Measurements from ENCODE around the gene ARF1.

Gene ARF1

DNA sequence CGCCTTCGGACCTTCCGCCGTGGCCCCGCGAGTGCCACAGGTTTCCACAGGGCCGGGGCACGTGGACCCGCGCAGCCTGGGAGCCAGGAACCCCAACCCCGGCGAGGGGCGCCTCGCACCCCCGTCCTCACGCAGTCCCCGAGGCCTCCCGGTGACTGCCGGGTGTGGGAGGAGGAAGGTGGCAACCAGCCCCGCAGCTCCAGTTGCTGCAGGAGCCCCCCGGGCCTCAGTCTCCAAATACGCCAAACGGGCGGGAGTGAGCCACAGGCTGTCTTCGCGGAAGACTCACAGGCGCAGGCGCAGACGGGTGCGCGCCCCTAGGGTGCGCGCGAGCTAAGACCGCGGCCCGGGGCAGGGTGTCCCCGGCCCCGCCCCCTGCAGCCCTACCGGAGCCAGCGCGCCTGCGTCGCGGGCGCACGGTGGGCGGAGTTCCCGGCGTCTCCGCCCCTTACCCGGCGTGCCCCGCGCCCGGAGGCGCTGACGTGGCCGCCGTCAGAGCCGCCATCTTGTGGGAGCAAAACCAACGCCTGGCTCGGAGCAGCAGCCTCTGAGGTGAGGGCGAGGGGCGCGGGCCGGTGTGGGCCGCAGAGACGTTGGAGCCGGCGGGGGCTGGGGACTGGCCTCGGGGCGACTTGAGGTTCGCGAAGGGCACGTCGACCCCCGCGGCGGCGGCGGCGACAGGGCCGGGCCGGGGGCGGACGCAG is at the start of gene ARF1:
ARF1 (plus strand) TSS at position 495 of the 704 bp plus-strand sequence. CDS start 14,407 bp downstream, outside the sequence.
- DNase-seq (ENCODE audit: low spot score) = peak; percentile 91

DNA sequence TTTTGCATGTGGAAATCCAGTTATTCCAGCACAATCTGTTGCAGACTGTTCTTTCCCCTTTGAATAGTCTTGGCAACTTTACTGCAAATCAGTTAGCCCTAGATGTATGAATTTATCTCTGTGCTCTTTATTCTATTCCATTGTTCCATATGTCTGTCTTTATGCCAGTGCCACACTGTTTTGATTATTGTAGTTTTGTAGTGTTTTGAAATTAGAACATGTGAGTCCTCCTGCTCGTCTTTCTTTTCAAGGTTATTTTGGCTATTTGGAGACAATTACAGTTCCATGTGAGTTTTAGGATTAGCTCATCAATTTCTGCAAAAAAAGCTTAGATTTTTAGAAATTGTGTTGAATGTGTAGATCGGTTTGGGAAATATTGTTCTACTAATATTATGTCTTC is 49.1 kb upstream of the ARF1 start:
- DNase-seq (ENCODE audit: low spot score) = no peak

DNA sequence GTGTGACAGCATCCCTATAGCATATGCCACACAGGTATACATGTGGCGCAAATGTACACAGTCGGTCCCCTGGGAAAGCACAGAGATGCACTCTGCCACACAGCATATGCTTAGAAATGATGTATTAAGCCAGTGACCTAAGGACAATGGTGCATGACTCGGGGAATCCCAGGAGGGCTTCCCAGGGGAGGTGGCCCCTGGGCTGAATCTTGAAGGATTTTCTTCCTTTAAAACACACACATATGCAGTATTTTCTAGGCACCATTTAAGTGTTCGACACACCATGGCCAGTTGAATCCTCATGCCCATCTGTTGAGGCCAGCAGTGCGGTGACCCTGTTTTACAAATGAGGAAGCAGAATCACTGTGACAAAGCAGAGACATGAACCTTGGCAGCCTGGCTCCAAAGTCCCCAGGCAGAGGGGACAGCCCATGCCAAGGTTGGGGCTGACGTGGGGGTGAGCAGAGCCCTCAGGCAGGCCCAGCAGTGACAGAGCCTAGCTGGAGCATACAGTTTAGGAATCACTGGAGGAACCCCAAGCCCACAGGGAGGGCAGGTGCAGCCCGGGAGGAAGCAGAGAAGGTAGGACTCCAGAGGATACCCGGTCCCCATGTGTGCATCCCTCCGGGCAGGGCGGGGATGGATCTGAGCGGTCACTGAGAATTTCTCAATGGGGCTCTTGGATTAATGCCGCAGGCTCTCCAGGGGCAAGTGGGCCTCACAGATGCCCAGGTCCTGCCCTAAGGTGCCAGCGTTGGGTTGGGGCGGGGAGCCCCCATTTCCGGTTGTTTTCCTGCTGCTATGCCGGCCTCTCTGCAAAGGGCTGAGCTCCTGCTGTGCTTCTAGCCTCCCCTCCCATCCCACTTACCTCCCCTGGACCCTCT is 47.3 kb upstream of the ARF1 start:
- no peak for DNase-seq (ENCODE audit: low spot score)

DNA sequence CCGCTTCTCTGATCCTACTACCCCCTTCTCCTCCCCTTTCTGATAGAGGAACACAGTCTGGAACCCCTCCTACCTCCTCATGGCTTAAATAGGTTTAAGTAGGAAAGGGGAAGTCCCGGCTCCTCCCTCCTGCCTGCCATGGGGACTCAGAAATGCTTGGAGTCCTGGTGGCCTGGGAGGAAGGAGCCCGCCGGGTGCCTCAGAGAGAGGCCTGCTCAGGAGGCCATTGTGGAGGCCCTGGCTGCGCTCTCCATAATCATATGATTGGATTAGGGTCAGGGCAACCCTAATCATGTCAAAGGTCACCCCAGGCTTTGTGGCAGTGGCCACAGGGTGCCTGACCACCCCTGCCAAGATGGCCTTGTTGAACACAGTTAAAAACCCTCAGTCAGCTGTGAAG is 46.7 kb upstream of the ARF1 start:
- DNase-seq (ENCODE audit: low spot score) = no peak

DNA sequence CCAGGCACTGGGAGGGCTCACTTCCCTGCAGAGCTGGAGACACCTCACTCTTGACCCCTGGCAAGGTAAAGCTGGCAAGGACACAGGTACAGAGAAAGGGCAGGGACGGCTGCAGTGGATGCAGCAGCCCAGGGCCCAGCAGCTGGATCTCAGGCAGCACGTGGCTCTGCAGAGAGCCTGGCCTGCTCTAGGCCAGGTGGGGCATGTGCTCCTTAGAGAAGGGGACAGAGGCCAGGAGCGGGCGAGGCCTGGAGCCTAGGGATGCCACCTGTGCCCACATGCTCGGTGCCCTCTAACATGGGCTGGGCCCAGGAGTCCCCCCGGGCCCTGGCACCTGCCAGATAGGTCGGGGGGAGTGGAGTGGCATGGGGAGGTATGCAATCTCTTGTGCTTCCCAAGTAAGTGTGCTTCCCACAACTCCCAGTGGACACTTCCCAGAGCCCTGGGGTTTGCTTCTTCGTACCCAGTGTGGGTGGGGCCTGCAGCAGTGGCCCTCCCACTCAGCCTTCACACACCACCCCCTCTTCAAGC is 45.7 kb upstream of the ARF1 start:
- DNase-seq (ENCODE audit: low spot score) = no peak

DNA sequence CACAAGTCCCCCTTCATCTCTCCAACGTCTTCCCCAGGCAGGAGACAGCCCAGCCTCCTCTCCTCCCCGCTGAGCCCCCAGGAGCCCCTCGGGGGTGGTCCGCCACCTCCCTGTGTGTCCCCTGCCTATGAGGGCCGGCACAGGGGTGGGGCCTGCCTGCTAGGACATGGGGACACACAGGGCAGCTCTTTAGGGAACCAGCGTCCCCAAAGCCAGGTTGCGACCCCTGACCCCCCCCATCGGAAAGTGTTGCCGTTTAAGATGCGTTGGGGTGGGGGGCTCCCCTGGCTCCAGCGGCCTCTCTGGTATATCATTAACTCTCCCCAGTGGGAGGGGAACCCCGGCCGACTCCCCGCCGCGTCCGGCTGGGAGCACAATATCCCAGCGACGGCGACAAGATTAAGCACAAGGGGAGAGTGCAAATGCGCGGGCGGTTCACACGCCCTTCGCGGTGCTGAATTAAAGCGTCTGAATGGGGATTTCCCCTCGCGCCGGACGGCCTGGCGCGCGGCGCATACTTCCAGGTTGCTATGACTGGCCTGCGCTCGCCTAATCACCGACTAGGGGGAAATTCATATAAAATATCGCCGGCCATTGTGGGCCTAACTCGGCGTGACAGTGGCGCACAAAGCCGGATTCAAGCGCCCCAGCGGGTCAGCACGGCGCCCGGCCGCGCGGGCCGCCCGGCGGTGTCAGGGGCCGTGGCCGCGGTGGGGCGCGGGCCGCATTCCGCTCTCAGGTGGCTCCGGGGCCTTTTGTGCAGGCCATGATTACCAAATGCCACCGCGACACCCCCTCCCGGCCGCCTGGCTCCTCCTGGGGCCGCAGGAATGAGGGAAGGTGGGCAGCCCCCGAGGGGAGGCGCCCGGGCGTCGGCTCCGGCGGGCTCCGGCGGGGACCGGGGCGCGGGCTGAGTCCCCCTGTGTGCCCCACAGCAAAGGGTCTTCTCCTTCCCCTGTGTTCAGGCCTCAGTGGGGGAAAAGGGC is 44.8 kb upstream of the ARF1 start:
- DNase-seq (ENCODE audit: low spot score) = peak; percentile 4

DNA sequence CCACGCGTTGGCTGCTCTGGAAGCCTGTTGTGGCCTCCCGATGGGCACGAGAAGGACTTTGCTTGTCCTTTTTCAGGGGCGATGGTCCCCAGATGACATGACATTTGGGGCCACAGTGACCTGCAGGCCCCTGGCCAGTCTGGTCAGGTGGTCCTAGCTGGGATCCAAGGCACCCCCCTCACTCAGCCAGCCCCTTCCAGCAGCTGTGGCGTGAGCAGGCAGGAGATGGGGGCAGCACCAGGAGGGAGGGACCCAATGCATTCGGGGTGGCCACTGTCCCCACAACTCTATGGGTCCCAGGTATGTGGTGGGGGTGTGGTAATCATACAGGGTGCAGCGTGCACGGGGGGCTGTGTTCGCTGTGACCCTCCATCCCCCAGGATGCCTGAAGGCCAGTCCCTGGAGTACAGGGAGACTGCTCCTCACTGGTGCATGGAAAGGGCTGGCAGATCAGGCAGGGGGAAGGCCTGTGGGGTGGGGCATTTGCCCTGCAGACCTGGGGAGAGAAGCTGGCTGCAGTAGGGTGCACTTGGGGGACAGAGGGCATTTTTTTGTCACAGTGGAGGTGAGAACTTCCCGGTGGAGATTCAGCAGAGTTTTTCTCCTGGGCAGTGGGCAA is 44.0 kb upstream of the ARF1 start:
- DNase-seq (ENCODE audit: low spot score) = no peak

DNA sequence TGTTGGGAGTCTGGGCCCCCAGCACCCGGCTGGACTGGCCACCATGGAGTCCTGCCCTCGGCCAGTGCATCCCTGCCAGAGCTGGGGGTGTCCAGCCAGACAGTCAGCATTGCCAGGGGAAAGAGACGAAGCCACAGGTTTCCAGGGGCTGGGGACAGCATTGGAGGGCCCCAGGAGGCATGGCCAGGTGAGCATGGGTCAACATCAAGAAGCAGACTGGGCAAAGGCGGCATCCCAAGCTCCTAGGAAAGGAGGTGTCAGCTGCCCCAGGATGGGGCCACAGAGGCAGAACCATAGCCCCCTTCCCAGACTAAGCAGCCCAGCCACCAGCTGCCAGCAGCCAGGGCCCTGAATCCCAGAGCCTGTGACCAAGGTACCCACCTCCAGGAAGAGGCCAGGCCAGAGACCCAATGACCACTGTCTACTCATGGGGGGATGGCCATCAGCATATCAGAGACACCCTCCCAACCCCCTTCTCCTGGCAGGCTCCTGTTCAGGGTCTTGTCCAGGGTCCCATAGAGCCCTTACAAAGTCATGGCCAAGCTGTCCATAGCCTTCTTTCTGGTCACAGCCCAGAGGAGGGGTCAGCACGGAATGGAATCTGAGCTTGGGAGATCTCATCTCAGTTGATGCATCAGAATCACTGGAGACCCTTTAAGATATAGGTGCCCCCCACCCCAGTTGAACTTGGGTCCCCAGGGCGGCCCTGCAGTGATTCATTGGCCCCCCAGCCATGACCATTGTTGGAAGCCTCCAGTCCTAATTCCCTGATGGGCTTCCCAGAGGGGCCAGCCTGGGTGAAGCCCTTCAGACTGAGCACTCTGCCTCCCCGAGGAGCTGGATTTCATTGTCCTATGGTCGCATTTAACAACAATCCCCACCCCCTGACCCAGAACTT is 43.3 kb upstream of the ARF1 start:
- DNase-seq (ENCODE audit: low spot score) = no peak

DNA sequence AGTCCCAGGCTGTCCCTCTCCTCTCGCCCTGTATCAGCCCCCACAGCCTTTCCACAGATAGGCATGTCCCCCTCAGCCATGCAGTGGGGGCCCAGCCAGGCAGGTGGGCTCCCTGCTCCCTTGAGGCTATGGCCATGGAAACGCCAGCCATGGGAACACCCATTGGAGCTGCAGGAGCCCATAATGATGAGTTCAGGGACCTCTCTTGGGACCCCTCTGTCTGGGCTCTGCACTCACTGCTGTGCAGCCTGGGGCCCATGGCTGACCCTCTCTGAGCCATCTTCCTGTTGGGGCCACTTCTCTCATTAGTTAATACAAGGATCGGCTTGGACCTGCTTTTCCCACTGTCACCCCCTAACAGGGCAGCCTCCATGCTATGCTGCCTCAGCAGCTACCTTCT is 42.5 kb upstream of the ARF1 start:
- DNase-seq (ENCODE audit: low spot score) = no peak

DNA sequence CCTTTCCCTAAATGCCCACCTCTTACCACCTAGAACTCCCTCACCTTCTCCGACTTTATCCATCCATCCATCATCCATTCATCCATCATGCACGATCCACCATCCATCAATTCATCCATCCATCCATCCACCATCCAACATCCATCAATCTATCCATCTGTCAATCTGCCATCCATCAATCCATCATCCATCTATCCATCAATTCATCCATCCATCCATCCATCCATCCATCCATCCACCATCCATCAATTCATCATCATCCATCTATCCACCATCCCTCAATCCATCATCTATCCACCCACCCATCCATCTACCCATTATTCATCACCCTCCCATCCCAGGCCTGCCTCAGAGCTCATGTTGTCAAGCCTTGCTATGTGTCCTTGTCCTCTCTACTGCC is 41.2 kb upstream of the ARF1 start:
- no peak for DNase-seq (ENCODE audit: low spot score)

DNA sequence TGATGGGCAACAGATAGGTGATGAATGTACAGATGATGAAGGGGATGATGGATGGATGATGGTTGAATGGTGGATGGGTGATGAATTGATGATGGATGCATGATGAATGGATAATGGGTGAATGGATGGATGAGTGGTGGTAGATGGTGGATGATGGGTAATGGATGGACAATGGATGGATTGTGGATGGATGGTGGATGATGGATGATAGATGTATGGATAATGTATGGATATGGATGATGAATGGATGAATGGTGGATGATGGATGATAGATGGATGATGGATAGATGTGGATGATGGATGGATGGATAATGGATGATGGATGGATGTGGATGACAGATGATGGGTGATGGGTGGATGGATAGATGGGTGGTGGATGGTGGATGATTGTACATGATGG is 40.0 kb upstream of the ARF1 start:
- no peak for DNase-seq (ENCODE audit: low spot score)

DNA sequence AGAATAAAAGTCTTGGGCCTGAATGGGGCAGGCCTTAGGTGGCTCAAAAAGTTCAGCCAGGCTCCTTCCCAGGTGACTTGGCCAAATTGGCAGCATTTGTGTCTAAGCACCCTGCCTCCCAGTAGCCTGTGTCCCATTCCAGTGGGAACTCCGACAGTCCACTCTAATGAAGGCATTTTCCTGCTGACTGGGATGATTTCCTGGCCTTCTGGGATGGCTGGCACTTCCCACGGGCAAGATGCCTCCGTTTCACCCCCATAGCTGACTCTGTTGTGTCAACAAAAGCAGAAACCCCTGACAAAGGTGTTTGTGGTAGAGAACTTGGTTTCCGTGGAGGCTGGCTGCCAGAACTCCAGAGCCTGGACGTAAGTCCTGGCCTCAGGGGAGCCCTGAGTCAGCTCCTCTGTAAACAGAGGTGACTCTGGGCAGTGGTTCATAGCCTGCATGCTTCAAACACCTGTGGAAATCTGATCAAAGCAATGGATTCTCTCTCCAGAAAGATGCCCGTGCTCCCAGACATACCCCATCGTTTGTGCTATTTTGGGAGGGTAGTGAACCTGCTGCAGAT is 39.1 kb upstream of the ARF1 start:
- no peak for DNase-seq (ENCODE audit: low spot score)

DNA sequence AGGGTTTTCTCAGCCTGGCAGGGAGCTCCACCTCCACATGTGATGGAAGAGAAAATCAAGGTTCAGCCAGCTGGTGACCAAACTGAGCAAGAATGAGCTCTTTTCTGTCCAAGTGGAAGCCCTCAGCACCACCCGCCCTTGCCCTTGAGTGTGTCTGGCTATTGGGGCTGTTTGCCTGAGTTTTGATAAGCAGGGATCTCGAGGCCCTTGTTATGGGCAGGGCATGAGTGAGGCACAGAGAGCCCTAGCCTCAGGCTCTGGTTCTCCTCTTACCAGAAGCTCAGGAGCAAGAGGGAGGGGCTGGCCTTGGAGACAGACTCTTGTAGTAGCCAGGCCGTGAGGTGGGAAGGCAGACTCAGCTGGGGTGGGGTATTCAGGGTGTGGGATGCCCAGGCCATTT is 37.5 kb upstream of the ARF1 start:
- DNase-seq (ENCODE audit: low spot score) = no peak

DNA sequence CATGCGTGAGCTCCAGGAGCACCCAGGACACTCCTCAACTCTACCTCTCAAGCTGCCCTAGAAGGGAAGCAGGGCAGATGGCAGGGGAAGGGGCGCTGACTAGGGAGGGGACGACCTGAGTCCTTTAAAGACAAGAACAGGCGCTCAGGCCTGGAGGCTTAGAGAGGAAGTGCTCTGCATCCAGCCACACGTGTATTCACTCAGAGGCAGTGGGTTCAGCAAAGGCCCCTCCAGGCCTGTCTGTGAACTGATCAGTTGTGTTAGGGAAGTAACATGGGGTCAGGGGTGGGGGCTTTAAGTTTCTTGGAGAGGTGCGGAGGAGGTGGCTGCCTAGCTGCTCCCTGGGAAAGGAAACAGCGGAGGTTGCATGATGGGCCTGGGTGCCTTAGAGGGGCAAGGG is 37.1 kb upstream of the ARF1 start:
- no peak for DNase-seq (ENCODE audit: low spot score)

DNA sequence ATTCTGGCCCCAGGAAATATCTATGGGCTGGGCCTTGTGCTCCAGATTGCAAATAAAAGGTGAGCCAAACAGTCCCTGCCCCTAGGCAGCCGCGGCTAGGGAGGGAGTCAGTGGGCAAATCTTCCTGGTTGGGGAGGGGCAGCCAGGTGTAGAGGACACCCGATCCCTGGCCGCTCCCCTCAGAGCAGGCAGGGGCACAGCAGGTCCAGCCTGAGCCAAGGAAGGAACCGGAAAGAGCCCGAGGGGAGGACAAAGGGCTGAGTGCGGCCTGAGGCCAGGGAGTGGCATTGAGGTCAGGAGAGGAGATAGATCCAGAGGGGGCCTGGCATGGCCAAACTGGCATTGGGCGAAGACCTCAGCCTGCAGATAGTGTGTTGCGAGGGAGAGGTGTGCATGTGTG is 36.6 kb upstream of the ARF1 start:
- DNase-seq (ENCODE audit: low spot score) = no peak

DNA sequence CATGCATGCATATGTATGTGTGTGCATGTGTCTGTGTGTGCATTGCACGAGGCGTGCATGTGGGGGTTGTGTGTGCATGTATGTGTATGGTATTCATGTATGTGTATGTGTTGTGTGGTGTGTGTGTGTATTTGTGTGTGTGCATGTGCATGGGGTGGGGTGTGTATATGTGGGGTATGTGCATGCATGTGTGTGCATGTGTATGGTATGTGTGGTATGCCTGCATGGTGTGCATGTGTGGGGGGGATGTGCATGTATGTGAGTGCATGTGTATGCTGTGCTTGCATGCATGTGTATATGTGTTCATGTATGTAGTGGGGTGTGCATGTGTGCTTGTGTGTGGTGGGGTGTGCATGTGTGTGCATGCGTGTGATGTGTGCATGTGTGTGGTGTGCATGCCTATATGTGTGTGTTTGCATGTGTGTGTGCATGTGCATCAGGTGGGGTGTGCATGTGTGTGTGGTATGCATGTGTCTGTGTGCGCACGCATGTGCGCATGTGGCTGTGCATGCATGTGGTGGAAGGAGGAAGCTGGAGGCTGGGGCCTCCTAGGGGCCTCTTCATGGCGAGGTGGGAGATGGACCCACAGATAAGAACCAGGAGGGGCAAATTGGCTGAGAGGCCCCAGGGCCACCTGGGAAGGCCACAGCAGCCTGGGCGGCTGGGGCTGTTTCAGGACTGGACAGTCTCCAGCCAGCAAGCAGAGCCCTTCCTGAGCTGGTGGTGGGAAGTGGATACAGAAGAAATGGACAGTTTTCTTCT is 35.9 kb upstream of the ARF1 start:
- no peak for DNase-seq (ENCODE audit: low spot score)

DNA sequence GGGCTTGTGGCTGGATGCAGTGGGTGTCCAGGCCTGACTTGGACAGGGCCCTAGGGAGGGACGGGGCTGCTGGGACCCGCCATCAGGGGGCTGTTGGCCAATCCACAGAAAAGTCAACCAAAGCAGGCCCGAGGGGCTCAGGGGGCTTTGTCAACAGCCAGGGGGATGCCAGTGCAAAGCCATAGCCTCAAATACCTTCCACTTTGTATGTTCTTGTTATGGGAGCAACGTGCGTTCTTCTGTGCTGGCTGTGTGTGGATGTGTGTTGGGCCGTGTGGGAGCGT is 35.4 kb upstream of the ARF1 start:
- DNase-seq (ENCODE audit: low spot score) = no peak

DNA sequence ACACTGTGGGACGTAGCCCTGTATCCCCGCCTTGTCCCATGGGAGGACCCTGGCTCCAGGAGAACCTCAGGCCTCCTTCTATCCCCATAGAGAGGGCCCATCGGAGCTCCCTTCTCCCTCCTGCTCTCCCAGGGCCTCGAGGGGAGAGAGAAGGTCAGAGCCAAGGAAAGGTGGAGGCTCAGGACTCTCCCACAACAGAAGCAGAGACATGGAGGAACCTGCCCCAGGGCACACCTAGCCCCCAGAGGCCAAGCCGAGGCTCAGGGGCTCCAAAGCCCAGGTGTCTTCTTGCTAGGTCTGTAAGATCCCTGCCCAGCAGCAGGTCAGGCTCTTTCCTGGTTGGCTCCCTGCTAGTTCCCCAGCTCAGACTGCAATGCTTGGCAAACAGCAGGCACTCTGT is 34.4 kb upstream of the ARF1 start:
- DNase-seq (ENCODE audit: low spot score) = no peak

DNA sequence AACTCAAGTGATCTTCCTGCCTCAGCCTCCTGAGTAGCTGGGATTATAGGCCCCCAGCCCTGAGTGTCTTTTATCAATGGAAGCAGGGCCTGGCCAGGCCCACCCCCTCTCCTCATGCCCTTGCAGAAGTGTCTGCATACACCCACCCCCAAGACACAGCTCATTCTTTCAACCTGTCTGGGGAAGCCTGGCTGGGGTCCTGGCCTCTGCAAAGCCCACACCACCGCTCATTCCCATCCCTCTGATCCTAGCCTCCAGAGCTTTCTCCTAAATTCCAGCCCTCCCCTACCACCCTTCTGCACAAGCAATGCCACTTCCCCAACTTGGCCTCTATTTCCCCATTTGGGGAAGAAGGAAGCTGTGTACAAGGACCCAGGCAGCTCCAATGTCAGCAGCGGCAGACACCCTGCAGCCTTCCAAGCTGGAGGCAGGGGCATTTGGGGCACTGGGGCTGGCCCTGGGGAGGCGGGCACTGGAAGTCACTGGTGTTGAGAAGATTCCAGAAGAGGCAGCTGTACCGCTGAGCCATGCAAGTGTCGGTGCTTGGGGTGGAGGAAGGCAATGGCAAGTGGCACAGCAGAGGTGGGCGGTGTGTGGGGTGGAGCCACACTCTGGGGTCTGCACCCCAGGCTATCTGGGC is 33.7 kb upstream of the ARF1 start:
- DNase-seq (ENCODE audit: low spot score) = no peak

All from kidney capillary endothelial cell (primary cell).